NB4 (cell line): ENCODE data around the gene RECQL5.
A peak's percentile ranks its signal among the peaks of the same experiment; 100 is the strongest.

Experiments
- DNase-seq: peaks from one replicate; pipeline ENCODE4 v3.0.0; 2010; ENCODE audit warnings: low read depth
- H3K4me3 ChIP-seq: one replicate; pipeline ENCODE4 v1.5.1; 2011; ENCODE audit warnings: mild to moderate bottlenecking, low read depth, low read length, moderate library complexity
- CTCF ChIP-seq: IDR thresholded peaks from one replicate; pipeline ENCODE4 v1.5.1; 2012; ENCODE audit warnings: low read depth, low read length
- MAX ChIP-seq: IDR thresholded peaks from 2 replicates; pipeline ENCODE4 v1.6.1; 2011; ENCODE audit warnings: low read depth, low read length
- MYC ChIP-seq: IDR thresholded peaks from 2 replicates; pipeline ENCODE4 v1.6.1; 2011; ENCODE audit warnings: low read depth, low read length
- POLR2A ChIP-seq: IDR thresholded peaks from 2 replicates; pipeline ENCODE4 v1.6.1; 2011; ENCODE audit warnings: mild to moderate bottlenecking; ENCODE audit not compliant: insufficient read length; ENCODE audit errors: extremely low read depth

Gene RECQL5

GRCh38 chr17:75621489-75621888 lies 45.5 kb downstream of the RECQL5 start:
- DNase-seq: no peak
- H3K4me3 ChIP-seq: no peak overlapping the region
- TF ChIP-seq MYC (no peak), CTCF (no peak), POLR2A (no peak), MAX (no peak)

- peak; percentile 52 for DNase-seq
- TF ChIP-seq CTCF (peak; percentile 57), POLR2A (no peak)
- no peak overlapping the region for H3K4me3 ChIP-seq
These were observed 47.2 kb downstream of the RECQL5 start for GRCh38 chr17:75619506-75620431.

- TF ChIP-seq MAX (no peak), POLR2A (no peak)
- DNase-seq: no peak
- H3K4me3 ChIP-seq: no peak overlapping the region
These were observed 49.3 kb downstream of the RECQL5 start for GRCh38 chr17:75617675-75618074.

- TF ChIP-seq POLR2A (no peak), MYC (no peak), MAX (no peak), CTCF (no peak)
- H3K4me3 ChIP-seq: no peak overlapping the region
- no peak for DNase-seq
These were observed 49.7 kb downstream of the RECQL5 start for GRCh38 chr17:75617218-75617617.

- no peak for TF ChIP-seq CTCF
- DNase-seq: no peak
- H3K4me3 ChIP-seq: no peak overlapping the region
These were observed 50.3 kb downstream of the RECQL5 start for GRCh38 chr17:75616521-75617122.

GRCh38 chr17:75615301-75615700 lies 51.7 kb downstream of the RECQL5 start:
- TF ChIP-seq POLR2A: no peak
- H3K4me3 ChIP-seq: no peak overlapping the region
- no peak for DNase-seq

GRCh38 chr17:75614556-75615270 lies 52.2 kb downstream of the RECQL5 start:
- TF ChIP-seq MAX (no peak), MYC (no peak), CTCF (no peak), POLR2A (no peak)
- H3K4me3 ChIP-seq: no peak overlapping the region
- no peak for DNase-seq
